Hepatocyte (in vitro differentiated cells): ENCODE measurements around the gene ZNF415. TPM values are rescaled to one million over a fixed set of nuclear protein-coding genes. Genes with fewer than 3 reads are reported as not detected.

Source experiments
- DNase-seq: peaks from one replicate; pipeline ENCODE4 v3.0.0-alpha.2; 2016; ENCODE audit warnings: low spot score
- H2AFZ ChIP-seq: fragments of 200-600 bp; sonication (generic); 2 replicates; pipeline ENCODE4 v1.6.0; 2016; ENCODE audit warnings: antibody characterized with exemption, mild to moderate bottlenecking
- H3K27ac ChIP-seq: fragments of 200-600 bp; sonication (generic); 2 replicates; pipeline ENCODE4 v1.5.1; 2016; ENCODE audit warnings: mild to moderate bottlenecking
- H3K27me3 ChIP-seq: fragments of 200-600 bp; sonication (generic); 2 replicates; pipeline ENCODE4 v1.6.1; 2016
- H3K36me3 ChIP-seq: fragments of 200-600 bp; sonication (generic); replicated peaks from 2 replicates; pipeline ENCODE4 v1.5.1; 2016; ENCODE audit warnings: low read depth; ENCODE audit not compliant: insufficient read depth
- H3K4me1 ChIP-seq: fragments of 200-600 bp; sonication (generic); 2 replicates; pipeline ENCODE4 v1.5.1; 2016; ENCODE audit warnings: mild to moderate bottlenecking, moderate library complexity; ENCODE audit not compliant: insufficient read depth
- H3K4me2 ChIP-seq: fragments of 200-600 bp; sonication (generic); 2 replicates; pipeline ENCODE4 v1.6.0; 2016
- H3K4me3 ChIP-seq: fragments of 200-600 bp; sonication (generic); 2 replicates; pipeline ENCODE4 v1.5.1; 2016; ENCODE audit warnings: mild to moderate bottlenecking
- H3K79me2 ChIP-seq: fragments of 200-600 bp; sonication (generic); 2 replicates; pipeline ENCODE4 v1.6.0; 2017; ENCODE audit warnings: mild to moderate bottlenecking
- H3K9me2 ChIP-seq: fragments of 200-600 bp; sonication (generic); replicated peaks from 2 replicates; pipeline ENCODE4 v1.6.0; 2017; ENCODE audit warnings: mild to moderate bottlenecking; ENCODE audit not compliant: insufficient read depth
- H3K9me3 ChIP-seq: fragments of 200-600 bp; sonication (generic); 2 replicates; pipeline ENCODE4 v1.5.1; 2016; ENCODE audit warnings: low read depth, mild to moderate bottlenecking
- H4K20me1 ChIP-seq: fragments of 200-600 bp; sonication (generic); 2 replicates; pipeline ENCODE4 v1.6.0; 2016; ENCODE audit warnings: mild to moderate bottlenecking; ENCODE audit not compliant: insufficient read depth, poor library complexity, severe bottlenecking
- CTCF ChIP-seq: fragments of 200-600 bp; sonication (generic); IDR thresholded peaks from 2 replicates; pipeline ENCODE4 v1.5.1; 2016; ENCODE audit warnings: antibody characterized with exemption, mild to moderate bottlenecking; ENCODE audit not compliant: poor library complexity
- EZH2 ChIP-seq: fragments of 200-600 bp; sonication (generic); IDR thresholded peaks from 2 replicates; pipeline ENCODE4 v1.6.1; 2016; ENCODE audit warnings: antibody characterized with exemption, mild to moderate bottlenecking, borderline replicate concordance
- EZH2phosphoT487 ChIP-seq: fragments of 200-600 bp; sonication (generic); IDR thresholded peaks from one replicate; pipeline ENCODE4 v1.6.1; 2018; ENCODE audit warnings: antibody characterized with exemption, mild to moderate bottlenecking, low read depth, moderate library complexity; ENCODE audit not compliant: unreplicated experiment, severe bottlenecking
- WGBS: methylation state at CpG from one replicate; pipeline ENCODE4 v1.1.6; 2016; ENCODE audit warnings: low lambda C conversion rate; ENCODE audit errors: missing lambda C conversion rate; 5-methylcytosine and 5-hydroxymethylcytosine counted together
- polyA plus RNA-seq: library from polyadenylated mRNA; unstranded; fragments of >200 nt; fragmentation: Nextera tagmentation; extraction: Ambion mirVana; gene quantifications from 2 replicates; pipeline ENCODE4 v1.2.1, GENCODE V29; 2016
- total RNA-seq: library from RNA; depleted of rRNA; stranded (reverse); fragments of >200 nt; gene quantifications from 2 replicates; pipeline ENCODE4 v1.2.3, GENCODE V29; 2014

The ZNF415 gene
- total RNA-seq, result 14.6 and 24.1 TPM in 2 replicates
- 7.4 and 15.2 TPM in 2 replicates for polyA plus RNA-seq

- TF ChIP-seq EZH2phosphoT487, result no peak
- no peak for TF ChIP-seq CTCF
- TF ChIP-seq EZH2, result no peak
- Histone ChIP-seq H3K27ac (peak within 1 kb of the TSS; percentile 87), H3K27me3 (no peaks in the 10 kb centered on the region), H2AFZ (peak within 1 kb of the TSS; percentile 64), H3K4me2 (peak within 1 kb of the TSS; percentile 94), H3K36me3 (no peaks in the 10 kb centered on the region), H3K4me3 (peak within 1 kb of the TSS; percentile 48), H4K20me1 (no peaks in the 10 kb centered on the region), H3K9me3 (no peaks in the 10 kb centered on the region), H3K4me1 (peaks cover 18% of the 10 kb centered on the region), H3K79me2 (peaks cover 35% of the 10 kb centered on the region), H3K9me2 (no peaks in the 10 kb centered on the region)
- WGBS, result 2% methylated on average over 49 of the region's 51 CpGs
- DNase-seq, result peak; percentile 96
Measured at GRCh38 chr19:53132141-53132991, at the start of gene ZNF415. Gene ZNF415 (minus strand): TSS chr19:53132910. CDS start chr19:53122676, 10,234 bp downstream.

GRCh38 chr19:53182202-53182601, 49.5 kb upstream of the ZNF415 start:
- 93% methylated on average over 10 of the region's 10 CpGs for WGBS
- Histone ChIP-seq H3K9me3 (no peaks in the 10 kb centered on the region), H4K20me1 (no peaks in the 10 kb centered on the region), H3K9me2 (no peaks in the 10 kb centered on the region), H3K4me1 (no peaks in the 10 kb centered on the region), H3K27ac (peak overlapping the region; percentile 53), H3K4me3 (no peak overlapping the region), H3K27me3 (no peaks in the 10 kb centered on the region), H3K4me2 (no peak overlapping the region), H3K36me3 (no peaks in the 10 kb centered on the region), H3K79me2 (no peaks in the 10 kb centered on the region), H2AFZ (no peak overlapping the region)
- no peak for TF ChIP-seq CTCF
- TF ChIP-seq EZH2phosphoT487, result no peak
- TF ChIP-seq EZH2, result no peak
- no peak for DNase-seq

GRCh38 chr19:53177986-53178385, 45.3 kb upstream of the ZNF415 start:
- Histone ChIP-seq H4K20me1 (no peaks in the 10 kb centered on the region), H3K9me3 (no peaks in the 10 kb centered on the region), H3K27ac (no peak overlapping the region), H3K4me3 (no peak overlapping the region), H3K4me2 (no peak overlapping the region), H3K9me2 (no peaks in the 10 kb centered on the region), H2AFZ (no peak overlapping the region), H3K79me2 (no peaks in the 10 kb centered on the region), H3K27me3 (no peaks in the 10 kb centered on the region), H3K4me1 (no peaks in the 10 kb centered on the region), H3K36me3 (no peaks in the 10 kb centered on the region)
- no peak for DNase-seq
- WGBS, result 92% methylated on average over 5 of the region's 5 CpGs
- no peak for TF ChIP-seq EZH2phosphoT487
- no peak for TF ChIP-seq CTCF
